ENCODE measurements around the gene FAM89A. TPM values are rescaled to one million over a fixed set of nuclear protein-coding genes. Genes with fewer than 3 reads are reported as not detected.

Gene FAM89A
- total RNA-seq: 14.1 TPM

DNA sequence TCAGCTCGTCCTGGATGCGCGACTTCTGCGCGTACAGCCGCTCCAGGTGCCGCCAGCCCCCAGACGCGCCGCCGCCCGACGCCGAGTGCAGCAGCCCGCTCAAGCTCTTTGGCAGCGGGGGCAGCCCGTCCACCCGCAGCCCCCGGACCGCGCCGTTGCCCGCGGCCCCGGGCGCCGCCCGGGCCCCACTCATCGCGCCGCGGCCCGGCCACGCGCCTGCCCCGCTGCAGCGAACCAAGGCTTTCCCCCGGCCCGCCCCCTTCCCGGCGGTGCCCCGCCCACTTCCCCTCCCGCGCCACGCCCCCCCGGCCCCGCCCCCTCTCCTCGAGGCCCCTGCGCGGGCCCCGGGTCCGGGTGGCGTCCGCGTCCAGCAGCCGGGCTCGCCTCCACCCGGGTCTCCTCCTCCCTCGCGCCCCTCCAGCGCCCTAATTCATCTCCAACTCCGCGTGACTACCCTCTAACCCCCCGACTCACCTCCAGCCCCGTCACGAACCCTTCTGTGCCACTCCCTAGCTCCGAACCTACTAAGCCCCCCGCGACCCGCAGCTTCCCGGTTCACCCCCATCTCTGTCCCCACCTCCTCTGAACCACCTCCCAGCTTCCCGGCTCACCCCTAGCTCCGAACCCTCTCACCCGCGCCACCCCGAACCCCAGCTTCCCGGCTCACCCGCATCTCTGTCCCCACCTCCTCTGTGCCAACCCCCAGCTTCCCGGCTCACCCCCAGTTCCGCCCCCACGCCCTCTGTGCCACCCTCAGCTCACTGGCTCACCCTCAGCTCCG, at the start of gene FAM89A:
Gene FAM89A, minus strand, starts transcription at position 236 of the 781 bp plus-strand sequence. Its CDS starts 43 bp downstream, at position 193.
- Histone ChIP-seq H3K9ac (ENCODE audit: low read depth in 1 of 3, low read length in 3 of 3) (peak within 1 kb of the TSS; percentile 33 to 74 (median 71)), H3K4me1 (ENCODE audit: control insufficient read depth in 3 of 3, insufficient read depth in 3 of 3, low read length in 3 of 3) (peaks cover 8 to 11% (median 10%) of the 10 kb centered on the region in 3 donors), H3K27ac (ENCODE audit: low read depth, low read length) (peak within 1 kb of the TSS; percentile 30), H3K9me3 (ENCODE audit: control insufficient read depth in 3 of 3, low read length in 3 of 3) (peaks cover 0 to 8% (median 4%) of the 10 kb centered on the region in 3 donors), H3K36me3 (ENCODE audit: control insufficient read depth in 3 of 3, insufficient read depth in 3 of 3, low read length in 3 of 3) (no peaks in the 10 kb centered on the region), H3K27me3 (ENCODE audit: control insufficient read depth in 3 of 3, insufficient read depth in 3 of 3, low read length in 3 of 3) (peaks cover 0 to 20% (median 14%) of the 10 kb centered on the region in 3 donors), H3K4me3 (ENCODE audit: low read length in 3 of 3) (peak within 1 kb of the TSS; percentile 61 to 72 (median 65))

DNA sequence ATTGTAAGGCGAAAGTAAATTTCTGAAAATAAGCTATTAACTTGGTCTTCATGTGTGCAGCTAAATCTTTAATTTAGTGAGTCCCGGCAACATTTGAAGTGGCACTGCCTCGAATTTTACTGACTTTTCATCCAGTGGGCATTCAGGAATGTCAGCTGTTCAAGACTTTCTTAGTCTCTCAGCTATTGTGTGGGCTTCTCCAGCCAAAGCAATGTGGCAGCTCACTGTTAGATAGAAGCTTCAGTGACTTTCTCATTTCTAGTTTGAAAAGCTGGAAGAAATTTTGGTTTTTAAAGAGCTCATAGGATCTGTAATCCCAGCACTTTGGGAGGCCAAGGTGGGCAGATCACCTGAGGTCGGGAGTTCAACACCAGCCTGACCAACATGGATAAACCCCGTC, 44.3 kb upstream of the FAM89A start:
- Histone ChIP-seq H3K27me3 (ENCODE audit: control insufficient read depth in 3 of 3, insufficient read depth in 3 of 3, low read length in 3 of 3) (no peaks in the 10 kb centered on the region), H3K4me3 (ENCODE audit: low read length in 3 of 3) (no peak overlapping the region), H3K4me1 (ENCODE audit: control insufficient read depth in 3 of 3, insufficient read depth in 3 of 3, low read length in 3 of 3) (no peaks in the 10 kb centered on the region), H3K36me3 (ENCODE audit: control insufficient read depth in 3 of 3, insufficient read depth in 3 of 3, low read length in 3 of 3) (no peaks in the 10 kb centered on the region), H3K9me3 (ENCODE audit: control insufficient read depth in 3 of 3, low read length in 3 of 3) (no peaks in the 10 kb centered on the region), H3K9ac (ENCODE audit: low read depth in 1 of 3, low read length in 3 of 3) (no peak overlapping the region), H3K27ac (ENCODE audit: low read depth, low read length) (no peak overlapping the region)

DNA sequence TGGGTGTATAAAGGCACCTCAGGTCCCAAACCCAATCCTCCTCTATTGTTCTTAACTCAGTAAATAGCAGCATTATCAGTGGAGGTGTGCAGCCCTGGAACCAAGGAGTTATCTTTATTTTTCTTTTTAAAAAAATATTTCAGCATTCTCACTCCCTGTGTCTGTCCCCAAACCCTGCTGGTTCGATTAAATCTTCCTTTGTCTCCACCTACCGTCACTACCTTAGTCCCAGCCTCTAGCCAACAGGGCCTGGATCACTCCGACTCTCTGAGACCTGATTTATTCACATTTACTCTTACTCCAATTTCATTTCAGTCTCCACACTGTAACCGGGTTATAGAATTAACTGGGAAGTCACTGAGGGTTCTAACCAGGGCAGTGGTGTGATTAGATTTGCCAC, 39.1 kb upstream of the FAM89A start:
- Histone ChIP-seq H3K27me3 (ENCODE audit: control insufficient read depth in 3 of 3, insufficient read depth in 3 of 3, low read length in 3 of 3) (no peaks in the 10 kb centered on the region), H3K9ac (ENCODE audit: low read depth in 1 of 3, low read length in 3 of 3) (no peak overlapping the region), H3K4me3 (ENCODE audit: low read length in 3 of 3) (no peak overlapping the region), H3K9me3 (ENCODE audit: control insufficient read depth in 3 of 3, low read length in 3 of 3) (peaks cover 0 to 3% (median 0%) of the 10 kb centered on the region in 3 donors), H3K27ac (ENCODE audit: low read depth, low read length) (no peak overlapping the region), H3K36me3 (ENCODE audit: control insufficient read depth in 3 of 3, insufficient read depth in 3 of 3, low read length in 3 of 3) (no peaks in the 10 kb centered on the region), H3K4me1 (ENCODE audit: control insufficient read depth in 3 of 3, insufficient read depth in 3 of 3, low read length in 3 of 3) (no peaks in the 10 kb centered on the region)

DNA sequence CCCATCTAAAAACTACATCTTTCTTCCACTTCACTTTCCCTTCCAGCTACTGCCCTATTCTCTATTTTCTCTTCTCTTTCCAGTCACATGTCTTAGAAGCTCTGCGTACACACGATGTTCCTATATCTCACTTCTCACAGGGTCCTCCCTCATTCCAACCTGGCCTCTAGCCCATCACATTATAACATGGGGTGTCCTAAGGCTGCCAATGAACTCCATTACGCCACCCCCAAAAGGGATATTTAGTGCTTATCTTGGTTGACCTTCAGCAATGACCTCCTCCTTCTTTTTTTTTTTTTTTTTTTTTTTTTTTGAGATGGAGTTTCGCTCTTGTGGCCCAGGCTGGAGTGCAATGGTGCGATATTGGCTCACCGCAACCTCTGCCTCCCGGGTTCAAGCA, 38.2 kb upstream of the FAM89A start:
- H3K9me3 ChIP-seq (ENCODE audit: control insufficient read depth in 3 of 3, low read length in 3 of 3): peaks cover 0 to 3% (median 0%) of the 10 kb centered on the region in 3 donors
- no peak overlapping the region for H3K27ac ChIP-seq (ENCODE audit: low read depth, low read length)
- no peaks in the 10 kb centered on the region for H3K4me1 ChIP-seq (ENCODE audit: control insufficient read depth in 3 of 3, insufficient read depth in 3 of 3, low read length in 3 of 3)
- no peak overlapping the region for H3K4me3 ChIP-seq (ENCODE audit: low read length in 3 of 3)
- H3K27me3 ChIP-seq (ENCODE audit: control insufficient read depth in 3 of 3, insufficient read depth in 3 of 3, low read length in 3 of 3): no peaks in the 10 kb centered on the region
- no peaks in the 10 kb centered on the region for H3K36me3 ChIP-seq (ENCODE audit: control insufficient read depth in 3 of 3, insufficient read depth in 3 of 3, low read length in 3 of 3)
- H3K9ac ChIP-seq (ENCODE audit: low read depth in 1 of 3, low read length in 3 of 3): no peak overlapping the region

DNA sequence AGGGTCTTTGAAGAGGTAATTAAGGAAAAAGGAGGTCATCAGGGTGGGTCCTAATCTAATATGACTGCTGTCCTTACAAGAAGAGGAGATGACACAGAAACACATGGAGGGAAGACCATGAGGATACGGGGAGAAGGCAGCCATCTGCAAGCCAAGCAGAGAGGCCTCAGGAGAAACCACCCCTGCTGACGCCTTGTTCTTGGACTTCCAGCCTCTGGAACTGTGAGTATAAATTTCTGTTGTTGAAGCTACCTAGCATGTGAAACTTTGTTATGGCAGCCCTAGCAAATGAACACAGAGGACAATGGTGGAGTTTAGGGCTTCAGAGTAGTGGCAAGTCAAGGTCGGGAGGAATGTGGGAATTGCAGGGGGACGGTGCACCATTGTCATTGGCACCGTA, 36.7 kb upstream of the FAM89A start:
- Histone ChIP-seq H3K4me3 (ENCODE audit: low read length in 3 of 3) (no peak overlapping the region), H3K4me1 (ENCODE audit: control insufficient read depth in 3 of 3, insufficient read depth in 3 of 3, low read length in 3 of 3) (no peaks in the 10 kb centered on the region), H3K27ac (ENCODE audit: low read depth, low read length) (no peak overlapping the region), H3K9me3 (ENCODE audit: control insufficient read depth in 3 of 3, low read length in 3 of 3) (peaks cover 0 to 3% (median 0%) of the 10 kb centered on the region in 3 donors), H3K36me3 (ENCODE audit: control insufficient read depth in 3 of 3, insufficient read depth in 3 of 3, low read length in 3 of 3) (no peaks in the 10 kb centered on the region), H3K9ac (ENCODE audit: low read depth in 1 of 3, low read length in 3 of 3) (no peak overlapping the region), H3K27me3 (ENCODE audit: control insufficient read depth in 3 of 3, insufficient read depth in 3 of 3, low read length in 3 of 3) (no peaks in the 10 kb centered on the region)

DNA sequence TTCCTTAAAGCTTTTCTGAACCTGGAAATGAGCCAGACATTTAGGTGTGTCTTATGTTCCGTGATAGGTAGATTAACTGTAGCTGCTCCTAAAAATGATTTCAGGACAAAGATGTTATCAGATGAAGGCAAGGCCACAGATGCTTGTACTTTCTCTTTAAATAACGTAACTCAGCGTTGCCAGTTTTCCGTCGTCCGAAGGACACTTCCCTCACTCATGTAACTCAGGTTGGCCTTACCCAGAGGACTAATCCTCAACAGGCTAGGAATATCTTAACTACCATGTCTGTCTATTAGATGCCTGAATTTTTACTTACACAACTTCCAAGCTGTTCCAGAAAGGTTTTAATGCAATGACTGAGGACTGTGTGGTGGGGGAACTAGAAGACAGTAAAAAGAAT, 35.4 kb upstream of the FAM89A start:
- H3K27me3 ChIP-seq (ENCODE audit: control insufficient read depth in 3 of 3, insufficient read depth in 3 of 3, low read length in 3 of 3): no peaks in the 10 kb centered on the region
- H3K4me3 ChIP-seq (ENCODE audit: low read length in 3 of 3): no peak overlapping the region
- H3K4me1 ChIP-seq (ENCODE audit: control insufficient read depth in 3 of 3, insufficient read depth in 3 of 3, low read length in 3 of 3): peaks cover 2 to 9% (median 2%) of the 10 kb centered on the region in 3 donors
- H3K27ac ChIP-seq (ENCODE audit: low read depth, low read length): no peak overlapping the region
- no peak overlapping the region for H3K9ac ChIP-seq (ENCODE audit: low read depth in 1 of 3, low read length in 3 of 3)
- peaks cover 0 to 3% (median 0%) of the 10 kb centered on the region in 3 donors for H3K9me3 ChIP-seq (ENCODE audit: control insufficient read depth in 3 of 3, low read length in 3 of 3)
- no peaks in the 10 kb centered on the region for H3K36me3 ChIP-seq (ENCODE audit: control insufficient read depth in 3 of 3, insufficient read depth in 3 of 3, low read length in 3 of 3)

DNA sequence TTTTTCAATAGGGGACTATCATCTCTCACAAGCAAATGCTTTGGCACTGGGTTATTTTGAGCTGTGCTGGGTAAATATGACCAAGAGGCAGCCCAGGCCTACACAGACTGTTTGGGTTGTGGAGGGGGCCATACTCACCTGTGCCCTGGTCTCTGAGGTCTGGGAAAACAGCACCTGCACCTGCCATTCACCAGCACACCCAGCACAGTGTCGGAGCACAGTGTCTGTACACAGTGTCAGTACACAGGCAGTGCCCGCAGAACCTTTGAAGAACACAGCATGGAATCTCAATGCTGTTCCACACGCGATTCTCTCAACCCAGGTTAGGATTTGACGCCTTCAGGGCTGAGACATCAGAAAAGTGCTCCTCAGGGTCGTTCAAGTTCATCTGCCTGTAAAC, 35.0 kb upstream of the FAM89A start:
- Histone ChIP-seq H3K9me3 (ENCODE audit: control insufficient read depth in 3 of 3, low read length in 3 of 3) (peaks cover 0 to 3% (median 0%) of the 10 kb centered on the region in 3 donors), H3K27me3 (ENCODE audit: control insufficient read depth in 3 of 3, insufficient read depth in 3 of 3, low read length in 3 of 3) (no peaks in the 10 kb centered on the region), H3K36me3 (ENCODE audit: control insufficient read depth in 3 of 3, insufficient read depth in 3 of 3, low read length in 3 of 3) (no peaks in the 10 kb centered on the region), H3K9ac (ENCODE audit: low read depth in 1 of 3, low read length in 3 of 3) (no peak overlapping the region), H3K4me1 (ENCODE audit: control insufficient read depth in 3 of 3, insufficient read depth in 3 of 3, low read length in 3 of 3) (peaks cover 2 to 9% (median 2%) of the 10 kb centered on the region in 3 donors), H3K27ac (ENCODE audit: low read depth, low read length) (no peak overlapping the region), H3K4me3 (ENCODE audit: low read length in 3 of 3) (no peak overlapping the region)

DNA sequence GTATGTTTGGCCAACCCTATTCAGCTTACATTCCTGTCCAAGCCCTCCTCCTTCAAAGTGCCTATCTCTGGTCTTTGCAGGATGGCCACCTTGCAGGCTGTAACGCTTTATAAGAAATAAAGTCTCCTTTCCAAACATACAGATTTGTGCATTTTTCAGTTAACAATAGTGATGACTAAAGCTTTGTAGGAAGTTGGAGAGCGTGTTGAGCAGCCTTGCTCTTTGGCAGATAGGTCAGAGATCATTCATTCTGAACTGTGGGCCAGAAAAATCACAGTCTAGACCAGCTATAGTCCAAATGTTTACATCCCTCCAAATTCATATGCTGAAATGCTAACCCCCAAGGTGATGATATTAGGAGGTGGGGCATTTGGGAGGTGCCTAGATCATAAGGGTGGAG, 34.0 kb upstream of the FAM89A start:
- H3K27ac ChIP-seq (ENCODE audit: low read depth, low read length): no peak overlapping the region

DNA sequence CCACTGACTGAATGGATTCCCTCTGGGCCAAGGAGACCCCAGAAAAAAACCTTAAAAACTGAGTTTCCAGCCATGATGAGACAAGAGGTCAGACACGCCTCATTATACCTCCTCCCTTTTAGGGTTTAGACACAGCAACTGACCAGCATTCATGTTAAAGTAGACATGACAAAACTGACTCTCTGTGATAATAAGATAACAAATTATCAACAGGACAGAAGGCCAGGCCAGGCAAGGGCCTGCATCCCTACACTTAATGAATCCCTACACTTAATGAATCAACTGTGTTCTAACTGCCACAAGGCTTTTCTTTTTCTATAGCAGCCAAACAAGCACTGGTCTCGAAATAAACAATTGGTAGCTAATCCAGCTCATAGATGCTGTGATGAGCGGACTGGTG, 33.3 kb upstream of the FAM89A start:
- no peaks in the 10 kb centered on the region for H3K36me3 ChIP-seq (ENCODE audit: control insufficient read depth in 3 of 3, insufficient read depth in 3 of 3, low read length in 3 of 3)
- peaks cover 2 to 9% (median 2%) of the 10 kb centered on the region in 3 donors for H3K4me1 ChIP-seq (ENCODE audit: control insufficient read depth in 3 of 3, insufficient read depth in 3 of 3, low read length in 3 of 3)
- H3K27ac ChIP-seq (ENCODE audit: low read depth, low read length): no peak overlapping the region

More for the DNA sequence above, 34.0 kb upstream of the FAM89A start:
- H3K9ac ChIP-seq (ENCODE audit: low read depth in 1 of 3, low read length in 3 of 3): no peak overlapping the region
- H3K4me3 ChIP-seq (ENCODE audit: low read length in 3 of 3): no peak overlapping the region
- H3K4me1 ChIP-seq (ENCODE audit: control insufficient read depth in 3 of 3, insufficient read depth in 3 of 3, low read length in 3 of 3): peaks cover 2 to 9% (median 2%) of the 10 kb centered on the region in 3 donors
- peaks cover 0 to 3% (median 0%) of the 10 kb centered on the region in 3 donors for H3K9me3 ChIP-seq (ENCODE audit: control insufficient read depth in 3 of 3, low read length in 3 of 3)
- no peaks in the 10 kb centered on the region for H3K27me3 ChIP-seq (ENCODE audit: control insufficient read depth in 3 of 3, insufficient read depth in 3 of 3, low read length in 3 of 3)
- H3K36me3 ChIP-seq (ENCODE audit: control insufficient read depth in 3 of 3, insufficient read depth in 3 of 3, low read length in 3 of 3): no peaks in the 10 kb centered on the region

DNA sequence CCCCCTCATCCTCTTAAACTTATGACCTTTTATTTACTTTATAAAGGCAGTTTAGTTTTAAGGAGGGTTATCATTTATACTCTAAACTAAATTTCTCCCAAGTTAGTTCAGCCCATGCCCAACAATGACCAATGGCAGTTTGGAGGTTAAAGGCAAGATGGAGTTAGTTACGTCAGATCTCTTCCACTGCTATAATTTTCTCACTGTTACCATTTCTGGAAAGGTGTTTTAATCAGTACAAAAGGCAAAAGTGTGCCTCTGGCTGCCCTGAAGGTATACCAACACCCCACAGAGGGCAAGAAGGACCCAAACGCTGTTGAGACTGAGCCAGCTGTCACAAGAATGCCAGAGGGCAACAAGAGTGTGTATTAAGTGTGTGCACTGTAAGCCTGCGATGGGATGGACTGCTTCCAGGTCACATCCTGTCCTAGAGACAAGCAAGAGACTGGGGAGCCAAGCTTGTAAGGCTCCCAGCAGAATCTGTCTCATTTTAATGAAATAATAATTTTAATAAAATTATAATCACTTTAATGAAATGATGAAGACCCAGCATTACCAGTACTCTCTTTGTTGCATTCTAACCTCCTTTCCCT, 32.5 kb upstream of the FAM89A start:
- Histone ChIP-seq H3K9me3 (ENCODE audit: control insufficient read depth in 3 of 3, low read length in 3 of 3) (peaks cover 0 to 3% (median 0%) of the 10 kb centered on the region in 3 donors), H3K27ac (ENCODE audit: low read depth, low read length) (no peak overlapping the region), H3K27me3 (ENCODE audit: control insufficient read depth in 3 of 3, insufficient read depth in 3 of 3, low read length in 3 of 3) (no peaks in the 10 kb centered on the region), H3K4me3 (ENCODE audit: low read length in 3 of 3) (no peak overlapping the region), H3K9ac (ENCODE audit: low read depth in 1 of 3, low read length in 3 of 3) (no peak overlapping the region), H3K36me3 (ENCODE audit: control insufficient read depth in 3 of 3, insufficient read depth in 3 of 3, low read length in 3 of 3) (no peaks in the 10 kb centered on the region), H3K4me1 (ENCODE audit: control insufficient read depth in 3 of 3, insufficient read depth in 3 of 3, low read length in 3 of 3) (peaks cover 2 to 9% (median 2%) of the 10 kb centered on the region in 3 donors)

More for the DNA sequence above, 33.3 kb upstream of the FAM89A start:
- Histone ChIP-seq H3K9ac (ENCODE audit: low read depth in 1 of 3, low read length in 3 of 3) (no peak overlapping the region), H3K9me3 (ENCODE audit: control insufficient read depth in 3 of 3, low read length in 3 of 3) (peaks cover 0 to 3% (median 0%) of the 10 kb centered on the region in 3 donors), H3K4me3 (ENCODE audit: low read length in 3 of 3) (no peak overlapping the region), H3K27me3 (ENCODE audit: control insufficient read depth in 3 of 3, insufficient read depth in 3 of 3, low read length in 3 of 3) (no peaks in the 10 kb centered on the region)
